Measurements from ENCODE around the gene TRIM26.

The TRIM26 gene

DNA sequence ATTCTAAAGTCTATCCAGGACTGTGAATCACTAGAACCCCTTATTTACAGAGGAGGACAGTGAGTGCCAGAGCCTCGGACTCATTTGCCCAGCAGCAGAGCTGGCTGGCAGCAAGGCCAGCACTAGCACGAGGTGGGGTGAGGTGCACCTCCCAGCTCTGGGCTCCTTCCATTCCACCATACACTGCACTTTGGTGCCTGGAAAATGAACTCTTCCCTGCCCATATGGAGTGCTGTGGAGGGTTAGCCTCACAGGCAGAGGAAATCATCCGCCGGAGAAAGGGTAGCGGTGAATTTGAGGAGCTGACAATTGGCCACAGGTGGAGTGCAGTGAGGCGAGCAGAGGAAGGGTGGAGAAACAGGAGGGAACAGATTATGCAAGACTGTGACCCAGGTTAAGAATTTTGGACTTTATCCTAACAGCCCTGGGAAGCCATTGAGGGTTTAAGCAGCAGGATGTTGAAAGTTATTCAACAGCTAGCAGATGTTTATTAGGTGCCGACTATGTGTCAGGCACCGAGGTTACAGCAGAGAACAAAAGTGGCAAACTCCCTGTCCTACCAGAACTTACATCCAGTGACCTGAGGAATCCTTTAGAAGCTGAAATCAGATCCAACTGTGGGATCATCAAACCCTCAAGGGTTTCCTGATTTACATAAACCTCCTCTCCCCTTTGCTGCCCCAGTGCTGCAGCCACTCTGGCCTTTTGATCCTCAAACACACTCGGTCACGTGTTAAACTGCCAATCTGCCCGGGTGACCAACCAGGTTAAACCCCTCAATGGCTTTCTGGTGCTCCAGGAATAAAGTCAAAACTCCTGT is 6.2 kb downstream of the TRIM26 start:
- no peak for DNase-seq (ENCODE audit: insufficient read length, low spot score)
- FAIRE-seq, result no peak
- TF ChIP-seq, protein P1, sequence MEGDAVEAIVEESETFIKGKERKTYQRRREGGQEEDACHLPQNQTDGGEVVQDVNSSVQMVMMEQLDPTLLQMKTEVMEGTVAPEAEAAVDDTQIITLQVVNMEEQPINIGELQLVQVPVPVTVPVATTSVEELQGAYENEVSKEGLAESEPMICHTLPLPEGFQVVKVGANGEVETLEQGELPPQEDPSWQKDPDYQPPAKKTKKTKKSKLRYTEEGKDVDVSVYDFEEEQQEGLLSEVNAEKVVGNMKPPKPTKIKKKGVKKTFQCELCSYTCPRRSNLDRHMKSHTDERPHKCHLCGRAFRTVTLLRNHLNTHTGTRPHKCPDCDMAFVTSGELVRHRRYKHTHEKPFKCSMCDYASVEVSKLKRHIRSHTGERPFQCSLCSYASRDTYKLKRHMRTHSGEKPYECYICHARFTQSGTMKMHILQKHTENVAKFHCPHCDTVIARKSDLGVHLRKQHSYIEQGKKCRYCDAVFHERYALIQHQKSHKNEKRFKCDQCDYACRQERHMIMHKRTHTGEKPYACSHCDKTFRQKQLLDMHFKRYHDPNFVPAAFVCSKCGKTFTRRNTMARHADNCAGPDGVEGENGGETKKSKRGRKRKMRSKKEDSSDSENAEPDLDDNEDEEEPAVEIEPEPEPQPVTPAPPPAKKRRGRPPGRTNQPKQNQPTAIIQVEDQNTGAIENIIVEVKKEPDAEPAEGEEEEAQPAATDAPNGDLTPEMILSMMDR (IDR thresholded peaks at IDR 0.05; ENCODE audit: insufficient read depth, missing control alignments), result no peak

DNA sequence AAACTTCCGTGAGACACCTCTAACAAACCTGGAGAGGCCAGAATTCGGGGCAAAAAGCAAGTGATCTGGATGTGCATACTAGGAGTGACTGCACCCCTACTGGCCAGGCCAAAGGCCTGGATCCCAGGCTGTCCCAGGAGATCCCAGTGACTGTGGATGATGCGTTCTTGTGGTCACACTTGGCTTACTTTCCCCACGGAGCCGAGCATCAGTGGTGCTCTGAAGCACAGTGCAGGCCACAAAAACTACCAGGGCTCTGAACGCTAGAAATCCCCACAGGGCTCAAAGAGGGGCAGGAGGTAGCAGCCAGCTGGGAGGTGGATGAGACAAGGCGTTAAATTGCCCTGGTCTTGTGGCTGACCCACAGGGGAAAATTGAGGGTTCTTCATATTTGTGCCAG is 7.1 kb downstream of the TRIM26 start:
- TF ChIP-seq, protein P1 (IDR thresholded peaks at IDR 0.05; ENCODE audit: insufficient read depth, missing control alignments), result no peak
- no peak for DNase-seq (ENCODE audit: insufficient read length, low spot score)
- no peak for FAIRE-seq

DNA sequence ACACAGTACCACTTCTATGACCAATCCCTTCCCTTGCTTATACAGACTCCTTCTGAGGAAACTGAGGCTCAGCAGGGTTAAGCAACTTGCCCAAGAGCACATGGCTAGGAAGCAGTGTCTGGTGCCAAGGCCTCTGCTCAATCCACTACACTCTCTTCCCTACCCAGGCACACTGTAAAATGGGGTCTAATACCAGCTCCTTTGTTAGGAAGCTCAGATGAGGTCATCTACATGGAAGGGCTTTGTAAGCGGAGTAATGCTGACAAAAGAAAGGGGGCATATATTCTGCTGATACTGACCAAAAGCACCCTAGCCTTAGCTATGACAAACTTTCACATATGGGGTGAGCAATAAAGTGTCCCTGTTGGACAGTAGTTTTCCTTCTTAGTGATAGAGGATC is 9.1 kb downstream of the TRIM26 start:
- TF ChIP-seq, protein P1 (IDR thresholded peaks at IDR 0.05; ENCODE audit: insufficient read depth, missing control alignments), result no peak
- DNase-seq (ENCODE audit: insufficient read length, low spot score), result no peak
- FAIRE-seq, result no peak

DNA sequence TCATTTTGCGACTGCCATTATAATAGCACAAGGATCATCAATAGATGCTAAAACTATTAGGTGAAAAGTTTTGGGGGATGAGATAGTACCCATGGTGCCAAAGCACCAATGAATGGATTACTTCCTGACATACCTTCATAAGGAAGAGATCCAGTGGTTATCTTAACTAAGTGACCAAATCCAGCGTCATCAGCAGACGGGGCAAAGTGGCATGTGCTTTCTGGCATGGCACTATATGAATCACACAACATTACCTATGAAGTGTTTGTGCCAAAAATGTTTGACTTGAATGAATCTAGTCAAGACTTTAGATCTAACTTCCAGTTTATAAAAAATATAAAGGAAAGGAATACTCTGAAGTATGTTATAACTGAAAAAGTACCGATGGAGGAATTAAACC is 10.8 kb downstream of the TRIM26 start:
- TF ChIP-seq, protein P1 (IDR thresholded peaks at IDR 0.05; ENCODE audit: insufficient read depth, missing control alignments), result no peak
- no peak for FAIRE-seq
- DNase-seq (ENCODE audit: insufficient read length, low spot score), result no peak

DNA sequence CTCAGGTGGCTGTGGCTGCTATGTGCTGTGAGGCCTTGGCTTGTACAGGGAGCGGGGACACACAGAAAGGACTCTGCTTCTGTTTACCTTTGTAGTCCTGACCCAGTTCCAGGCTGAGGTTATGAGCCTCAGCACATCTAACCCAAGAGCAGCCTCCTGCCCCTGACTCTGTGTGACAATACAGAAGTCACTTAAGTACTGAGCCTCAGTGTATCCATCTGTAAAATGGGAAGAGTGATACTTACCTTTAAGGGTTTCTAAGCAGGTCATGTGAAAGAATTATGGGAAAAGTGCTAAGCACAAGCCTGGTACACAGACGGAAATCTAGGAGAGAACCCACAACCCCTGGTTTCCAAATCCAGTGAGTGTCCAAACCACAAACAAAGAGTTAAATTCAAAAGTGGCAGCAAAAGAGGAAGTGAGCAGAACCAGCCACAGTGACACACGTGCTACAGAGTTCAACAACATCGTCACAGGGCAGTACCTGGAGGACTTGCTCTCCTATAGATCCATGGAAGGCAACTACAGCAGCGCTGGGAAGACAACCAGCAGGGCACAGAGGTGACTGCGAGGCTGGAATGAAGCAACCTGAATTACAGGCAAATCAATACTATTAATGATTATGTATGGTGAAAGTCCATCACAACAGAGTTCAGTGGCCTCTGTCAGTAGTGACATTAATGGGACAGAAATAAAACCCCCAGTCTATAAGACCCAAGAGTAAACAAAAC is 12.5 kb downstream of the TRIM26 start:
- FAIRE-seq, result no peak
- DNase-seq (ENCODE audit: insufficient read length, low spot score), result no peak
- TF ChIP-seq, protein P1 (IDR thresholded peaks at IDR 0.05; ENCODE audit: insufficient read depth, missing control alignments), result no peak

DNA sequence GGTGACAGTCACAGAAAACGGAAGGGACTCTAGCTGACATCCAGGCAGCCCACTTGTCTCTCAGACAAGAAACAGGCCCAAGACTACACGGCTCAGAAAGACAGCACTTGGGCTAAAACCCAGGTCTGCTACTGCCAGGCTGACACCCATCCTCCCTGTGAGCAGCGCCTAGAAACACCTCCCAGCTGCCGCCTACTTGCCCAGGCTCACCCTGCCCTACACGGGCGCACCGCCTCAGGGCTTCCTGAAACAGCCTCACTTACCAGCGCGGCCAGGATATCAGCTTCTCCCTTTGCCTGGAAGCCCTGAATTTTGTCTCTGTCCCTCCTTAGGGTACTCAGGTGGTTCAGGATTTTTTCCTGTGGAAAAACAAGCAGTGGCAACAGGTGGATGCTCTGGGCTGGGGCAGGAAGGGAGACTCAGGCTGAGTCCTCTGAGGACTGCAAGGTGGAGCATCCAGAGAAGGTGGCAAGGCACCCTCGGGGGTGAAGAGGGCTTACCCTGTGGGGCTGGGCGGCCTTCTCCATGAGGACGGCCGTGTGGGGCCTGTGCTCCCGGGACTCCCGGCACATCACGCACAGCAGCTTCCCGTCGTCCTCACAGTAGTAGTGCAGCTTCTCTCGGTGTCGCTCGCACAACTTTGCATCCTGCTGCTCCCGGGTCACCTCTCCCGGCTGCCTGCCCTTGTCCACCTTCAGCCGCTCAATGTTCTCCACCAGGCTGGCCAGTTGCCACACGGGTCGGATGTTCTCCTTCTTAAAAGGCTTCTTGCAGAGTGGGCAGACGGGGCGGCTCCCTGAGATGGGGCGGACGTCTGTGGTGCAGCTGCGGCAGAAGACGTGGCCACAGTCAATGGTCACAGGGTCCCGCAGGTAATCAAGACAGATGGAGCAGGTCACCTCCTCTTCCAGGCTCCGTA is 14.8 kb downstream of the TRIM26 start:
- TF ChIP-seq, protein P1 (IDR thresholded peaks at IDR 0.05; ENCODE audit: insufficient read depth, missing control alignments), result no peak
- FAIRE-seq (no peak), DNase-seq (ENCODE audit: insufficient read length, low spot score) (no peak)
